GM19328 (cell line): ENCODE results near the gene SRGAP3.

Experiments used
- ATAC-seq: cut with Tn5 transposase; IDR thresholded peaks from one replicate; pipeline ENCODE4 v1.9.1; 2021; ENCODE audit warnings: mild to moderate bottlenecking, moderate library complexity; ENCODE audit not compliant: unreplicated experiment

Gene SRGAP3

DNA sequence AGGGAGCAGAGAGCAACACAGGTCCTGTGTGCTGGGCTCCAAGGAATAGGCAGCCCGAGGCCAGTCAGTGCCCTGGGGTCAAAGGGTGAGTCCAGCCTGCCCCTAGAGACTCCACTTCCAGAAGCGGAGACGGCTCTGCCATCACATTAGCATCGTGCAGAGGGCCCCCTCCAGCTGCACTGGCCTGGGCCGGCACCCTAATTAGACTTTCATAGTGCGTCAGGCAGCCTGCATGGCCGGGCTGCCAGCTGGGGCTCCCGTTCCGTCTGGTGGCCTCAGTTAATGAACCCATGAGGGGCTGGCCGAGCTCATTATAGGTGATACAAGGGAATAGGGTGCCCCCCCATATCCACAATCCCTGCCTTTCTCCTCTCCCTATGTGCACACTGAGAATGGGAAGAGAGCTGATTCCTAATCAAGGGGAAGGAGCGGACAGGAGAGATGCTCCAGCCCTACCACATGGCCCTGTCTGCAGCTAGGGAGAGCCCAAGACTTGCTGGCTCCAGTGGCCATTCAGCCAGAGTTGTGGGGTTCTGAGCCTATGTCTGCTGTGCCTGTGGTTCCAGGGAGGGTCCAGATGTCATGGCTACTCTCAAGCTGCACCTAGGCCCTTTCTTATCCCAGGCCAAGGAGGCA is 128.0 kb downstream of the SRGAP3 start:
- no peak for ATAC-seq

DNA sequence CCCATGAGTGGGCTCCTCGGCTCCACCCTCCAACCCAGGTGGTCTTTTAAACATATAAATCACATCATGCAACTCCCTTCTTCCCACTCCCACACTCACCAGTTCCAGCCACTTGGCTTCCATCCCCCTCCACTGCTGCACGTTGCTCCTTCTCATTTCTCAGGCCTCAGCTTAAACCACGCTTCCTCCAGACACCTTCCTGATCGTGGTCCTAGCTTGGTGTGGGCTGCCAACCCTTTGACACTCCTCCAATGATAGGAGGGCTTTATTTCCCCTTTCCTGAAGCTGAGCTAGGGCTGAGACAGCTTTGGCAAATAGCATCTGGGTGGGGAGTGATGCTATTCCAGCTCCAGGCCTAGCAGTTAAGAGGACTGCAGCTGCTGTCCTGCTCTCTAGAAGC is 130.1 kb downstream of the SRGAP3 start:
- no peak for ATAC-seq

DNA sequence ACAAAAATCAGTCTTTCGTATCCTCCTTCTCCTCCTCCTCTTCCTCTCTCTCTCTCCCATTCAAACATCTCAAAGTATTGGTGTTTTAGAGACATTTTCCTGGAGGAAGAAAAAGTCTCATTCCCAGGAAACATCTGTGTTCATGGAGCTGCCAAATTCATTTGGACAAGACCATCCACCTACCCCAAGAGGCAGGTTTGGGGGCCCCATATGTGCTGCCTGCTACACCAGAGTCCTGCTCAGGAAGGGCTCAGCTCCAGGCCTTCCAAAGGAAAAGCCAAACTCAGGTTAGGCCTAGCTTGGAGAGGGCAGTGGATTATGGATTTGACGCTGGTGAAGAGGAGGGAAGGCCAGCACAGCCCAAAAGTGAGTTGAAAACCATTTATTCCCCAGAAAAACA is 131.2 kb downstream of the SRGAP3 start:
- no peak for ATAC-seq

DNA sequence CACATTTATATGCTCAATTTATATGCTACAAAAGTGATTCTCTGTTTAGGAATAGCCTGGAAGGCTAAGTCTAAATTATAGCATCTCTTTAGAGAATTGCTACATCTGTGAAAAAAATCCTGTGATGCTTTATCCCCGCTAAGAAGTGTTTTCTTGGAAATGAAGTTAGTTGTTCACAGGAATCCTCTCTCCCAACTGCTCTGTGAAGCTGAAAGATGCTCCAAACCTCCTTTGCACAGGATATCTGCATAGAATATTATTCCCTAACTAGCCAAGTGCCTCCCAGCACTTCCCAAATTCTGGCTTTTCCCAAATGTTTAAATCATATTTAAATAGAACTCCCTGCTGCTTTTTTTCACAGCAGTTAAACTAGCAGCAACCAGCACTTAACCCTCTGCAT is 132.2 kb downstream of the SRGAP3 start:
- ATAC-seq, result no peak

DNA sequence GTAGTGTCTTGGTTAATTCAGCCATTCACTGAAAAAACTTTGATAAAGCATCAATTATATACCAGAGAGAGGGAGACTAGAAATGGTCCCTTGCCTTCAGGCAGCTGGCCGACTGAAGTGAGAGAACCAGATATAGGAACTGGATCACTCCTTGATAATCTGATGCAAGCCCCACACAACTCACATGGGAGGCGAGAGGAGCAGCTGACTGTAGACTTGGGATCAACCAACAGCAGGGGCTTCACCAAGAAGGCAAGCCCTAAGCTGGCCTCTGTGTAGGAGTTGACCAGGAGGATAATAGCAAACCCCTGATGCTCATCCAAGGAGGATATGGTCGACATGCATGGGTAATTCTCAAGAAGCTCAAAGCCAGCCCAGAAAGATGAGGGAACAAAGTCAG is 133.1 kb downstream of the SRGAP3 start:
- no peak for ATAC-seq

DNA sequence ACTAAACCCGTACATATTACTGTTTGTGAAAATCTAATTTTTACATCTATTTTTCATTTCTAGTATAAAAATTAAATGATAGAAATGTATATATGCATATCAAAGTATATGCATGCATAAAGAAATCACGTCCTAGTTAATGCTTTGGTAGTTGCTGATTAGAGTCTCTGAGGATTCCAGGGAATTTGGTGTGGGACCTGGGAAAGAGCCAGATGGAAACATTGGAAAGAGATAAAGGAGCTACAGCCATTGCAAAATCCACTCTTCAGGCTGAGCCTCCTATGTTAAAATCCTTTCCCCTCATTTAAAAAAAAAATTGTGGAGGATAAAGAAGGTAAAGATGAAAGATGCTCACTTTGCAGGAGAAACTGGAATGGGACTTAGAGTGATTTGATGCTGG is 134.1 kb downstream of the SRGAP3 start:
- no peak for ATAC-seq

DNA sequence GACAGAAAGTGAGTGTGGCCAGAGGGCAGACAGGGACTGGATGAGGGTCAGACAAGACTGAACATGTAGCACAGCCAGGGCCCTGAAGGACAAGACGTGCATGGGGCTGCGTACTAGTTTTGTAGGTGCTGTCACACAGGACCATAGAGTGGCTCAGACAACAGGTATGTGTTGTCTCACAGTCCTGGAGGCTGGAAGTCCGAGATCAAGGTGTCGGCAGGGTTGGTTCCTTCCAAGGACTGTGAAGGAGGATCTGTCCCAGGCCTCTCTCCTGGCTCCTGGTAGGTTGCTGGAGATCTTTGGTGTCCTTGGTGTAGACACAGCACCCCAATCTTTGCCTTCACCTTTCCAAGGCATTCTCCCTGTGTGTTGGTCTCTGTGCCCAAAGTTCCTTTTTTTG is 136.4 kb downstream of the SRGAP3 start:
- no peak for ATAC-seq

DNA sequence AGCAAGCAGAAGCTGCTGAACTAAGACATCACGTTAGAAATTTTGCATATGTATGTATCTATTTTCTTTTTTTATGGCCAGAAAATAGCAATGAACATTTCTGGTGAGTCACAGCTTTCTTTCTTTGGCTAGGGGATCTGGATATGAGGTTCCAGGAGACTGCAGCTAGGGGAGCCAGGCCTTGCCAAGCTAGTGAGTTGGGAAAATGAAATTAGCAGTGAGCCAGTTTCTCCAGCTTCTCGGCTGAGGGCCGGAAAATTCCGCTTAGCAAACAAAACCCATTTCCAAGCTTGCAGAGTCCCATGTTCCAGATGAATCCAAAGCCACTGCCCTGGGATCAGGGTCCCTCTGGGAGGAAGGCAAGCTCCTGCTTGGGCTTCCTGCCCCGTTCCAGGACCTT is 137.6 kb downstream of the SRGAP3 start:
- no peak for ATAC-seq

DNA sequence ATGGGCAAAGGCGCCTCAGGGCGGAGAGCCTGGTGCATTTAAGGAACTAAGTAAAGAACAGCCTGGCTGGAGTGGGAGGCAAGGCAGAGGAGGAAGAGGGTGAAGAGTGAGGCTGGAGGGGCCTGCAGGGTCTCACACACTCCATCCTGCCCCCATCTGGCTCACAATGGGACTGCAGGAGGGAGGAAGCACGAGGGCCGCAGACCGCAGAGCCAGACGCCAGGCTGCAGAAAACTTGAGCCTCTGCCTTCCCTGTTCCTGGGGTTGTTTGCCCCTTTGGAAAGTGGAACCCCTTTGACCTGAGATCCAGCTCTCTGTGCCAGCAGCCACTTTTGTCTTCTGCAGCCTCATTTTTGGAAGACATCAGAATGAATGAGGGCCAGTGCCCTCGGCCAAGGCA is 138.0 kb downstream of the SRGAP3 start:
- ATAC-seq, result no peak

DNA sequence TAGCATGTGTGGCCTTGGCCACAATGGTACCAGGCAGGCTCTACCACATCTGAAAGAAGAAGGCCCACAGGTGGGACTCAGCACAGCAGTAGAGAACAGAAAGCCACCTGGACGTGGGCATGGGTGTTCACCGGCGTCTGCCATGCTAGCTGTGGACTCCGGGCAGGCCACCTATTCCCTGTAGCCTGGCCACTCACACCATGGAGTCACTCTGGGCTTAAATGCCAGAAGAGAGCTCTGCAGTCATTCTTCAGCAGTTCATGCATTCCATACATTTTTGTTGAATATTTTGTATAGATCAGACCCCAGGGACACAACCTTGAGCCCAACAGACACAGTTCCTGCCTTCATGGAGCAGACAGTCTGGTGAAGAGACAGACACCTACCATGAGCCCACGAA is 138.6 kb downstream of the SRGAP3 start:
- no peak for ATAC-seq

DNA sequence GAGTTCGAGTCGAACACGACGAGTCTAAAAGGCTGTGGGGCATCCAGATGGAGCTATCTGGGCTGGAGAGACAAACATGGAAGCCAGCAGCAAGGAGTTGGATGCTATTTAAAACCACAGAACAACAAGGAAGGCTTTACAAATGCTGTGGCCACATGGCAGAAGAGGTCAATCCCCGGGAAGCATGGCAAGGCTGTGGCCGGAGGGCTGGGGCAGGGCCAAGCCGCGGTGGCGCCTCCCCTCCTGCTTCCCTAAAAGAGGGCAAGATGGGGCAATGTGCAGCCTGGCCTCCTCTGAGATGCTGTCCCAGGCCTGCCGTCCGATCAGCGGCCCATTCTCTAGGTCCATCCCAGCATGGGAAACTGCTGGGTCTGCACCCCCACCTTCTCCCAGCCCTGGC is 139.1 kb downstream of the SRGAP3 start:
- no peak for ATAC-seq

DNA sequence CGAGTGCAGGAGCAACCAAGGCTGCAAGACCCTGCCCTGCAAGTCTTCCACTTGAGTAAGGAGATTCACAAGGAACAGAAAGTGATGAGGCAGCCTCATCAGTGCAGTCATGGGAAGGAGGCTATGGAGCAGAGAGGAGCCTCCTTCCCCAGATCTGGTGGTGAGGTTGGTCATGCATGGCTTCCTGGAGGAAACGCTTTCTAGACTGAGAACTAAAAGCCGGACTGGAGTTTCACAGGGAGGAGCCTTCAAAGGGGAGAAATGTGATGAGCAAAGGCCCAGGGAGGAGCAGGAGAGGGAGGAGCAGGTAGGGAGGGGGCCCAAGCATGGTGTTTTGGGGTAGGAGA is 139.9 kb downstream of the SRGAP3 start:
- no peak for ATAC-seq

DNA sequence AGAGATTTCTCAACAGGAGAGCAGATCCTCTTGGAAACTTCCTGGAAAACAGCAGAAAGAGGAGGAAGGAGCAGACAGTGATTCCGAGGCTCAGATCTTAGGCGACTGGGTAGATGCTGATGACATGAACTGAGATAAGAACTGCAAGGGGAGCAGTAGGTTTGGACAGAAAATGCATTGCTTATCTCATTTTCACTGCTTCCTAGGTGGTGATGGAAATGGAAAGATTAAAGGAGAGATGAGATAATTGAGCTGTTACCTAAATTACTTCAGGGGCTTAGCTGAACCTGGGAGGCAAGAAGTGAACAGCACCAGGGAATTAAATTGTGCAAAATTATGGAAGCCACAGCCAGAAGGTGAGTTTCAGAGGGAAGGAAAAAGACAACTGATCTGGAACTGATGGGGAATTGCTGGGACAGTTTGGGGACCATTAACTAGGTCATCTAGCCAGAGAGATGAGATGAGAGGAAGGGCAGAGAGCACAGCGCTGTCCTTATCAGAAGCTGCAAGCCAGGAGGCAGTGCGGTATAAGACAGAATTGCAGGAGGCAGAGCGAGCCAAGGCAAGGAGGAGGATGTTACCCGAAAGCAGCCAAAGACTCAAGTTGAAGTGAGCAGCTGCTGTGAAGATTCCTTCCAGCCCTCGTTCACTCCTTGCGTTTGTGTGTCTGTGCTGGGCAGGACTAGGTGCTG is 140.4 kb downstream of the SRGAP3 start:
- ATAC-seq, result no peak

DNA sequence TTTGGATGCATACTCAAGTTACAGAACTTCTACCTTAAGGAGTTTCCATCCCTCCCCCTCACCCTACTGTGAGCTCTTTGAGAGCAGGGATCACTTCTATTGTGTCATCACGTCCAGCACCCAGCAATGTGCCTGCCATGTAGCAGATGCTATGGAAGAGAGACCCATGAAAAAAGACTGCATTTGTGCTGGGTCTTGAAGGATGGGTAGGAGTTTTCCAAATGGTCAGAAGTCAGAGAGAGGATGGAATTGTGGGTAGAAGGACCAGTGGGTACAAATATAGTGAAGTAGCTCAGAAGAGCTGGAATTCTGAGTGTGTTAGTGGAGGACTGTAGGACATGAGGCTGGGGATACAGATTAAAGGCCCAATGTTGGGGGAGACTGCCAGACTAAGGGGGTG is 141.7 kb downstream of the SRGAP3 start:
- no peak for ATAC-seq

DNA sequence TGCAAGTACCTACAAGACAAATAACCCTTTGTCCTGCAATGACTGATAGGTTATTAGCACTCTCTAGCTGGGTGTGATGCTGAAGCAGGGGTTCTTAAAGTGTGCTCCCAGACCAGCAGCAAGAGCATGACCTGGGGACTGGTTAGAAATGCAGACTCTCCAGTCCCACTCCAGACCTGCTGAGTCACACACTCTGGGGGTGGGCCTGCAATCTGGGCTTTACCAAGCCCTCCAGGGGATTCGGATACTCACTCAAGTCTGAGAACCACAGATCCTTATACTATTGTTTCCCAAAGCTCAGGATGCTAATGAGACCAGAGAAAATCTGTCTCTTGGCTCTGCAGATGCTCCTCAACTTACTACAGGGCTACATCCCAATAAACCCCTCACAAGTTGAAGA is 144.0 kb downstream of the SRGAP3 start:
- ATAC-seq, result no peak

DNA sequence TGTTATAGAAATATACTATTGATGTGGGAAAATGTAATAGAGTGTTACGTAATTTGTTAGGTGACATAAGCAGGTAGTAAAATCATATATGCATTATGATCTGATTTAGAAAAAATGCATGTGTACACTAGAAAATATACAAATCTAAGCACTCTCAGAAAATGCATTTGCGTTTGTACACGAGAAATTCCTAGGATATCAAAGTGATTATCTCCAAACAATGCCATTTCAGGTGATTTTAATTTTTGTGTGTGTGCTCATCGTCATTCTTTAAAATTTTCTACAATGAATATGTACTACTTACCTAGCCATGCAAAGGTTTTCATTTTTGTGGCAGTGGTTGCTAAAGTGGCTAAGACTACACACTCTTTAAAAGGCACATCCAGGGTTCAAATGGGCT is 145.3 kb downstream of the SRGAP3 start:
- ATAC-seq, result no peak

DNA sequence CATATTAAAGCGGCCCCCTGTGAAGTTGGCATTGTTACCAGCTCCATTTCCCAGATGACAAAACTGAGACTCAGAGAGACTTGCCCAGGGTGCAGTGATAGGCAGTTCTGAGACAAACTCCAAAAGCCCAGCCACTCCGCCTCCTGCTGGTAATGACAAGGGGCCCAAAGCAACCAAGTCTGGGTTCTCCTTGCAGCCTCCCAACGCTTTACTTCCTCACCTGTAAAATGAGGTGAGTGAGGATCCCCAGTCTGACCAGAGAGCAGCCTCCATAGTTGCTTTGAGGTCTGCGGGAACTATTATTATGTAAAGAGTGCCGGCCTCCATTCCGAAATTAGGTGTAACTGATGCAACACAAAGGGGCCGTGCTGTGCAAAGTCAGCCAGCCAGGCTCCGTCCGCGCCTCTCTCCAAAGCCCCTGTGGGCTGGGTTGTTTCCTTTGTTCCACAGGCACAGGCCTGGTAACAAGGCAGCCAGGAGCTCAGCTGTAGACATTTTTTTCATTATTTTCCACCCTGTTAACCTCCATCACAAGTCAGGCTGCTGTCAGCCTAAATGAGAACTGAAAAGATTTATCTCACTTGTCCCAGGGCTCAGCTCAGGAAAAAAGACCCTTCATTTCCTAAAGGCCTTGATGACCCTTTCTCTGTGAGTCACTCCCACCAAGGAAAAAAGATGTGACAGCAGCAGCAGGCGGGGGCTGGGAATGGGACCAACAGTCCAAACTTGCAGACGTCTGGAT is 147.0 kb downstream of the SRGAP3 start:
- no peak for ATAC-seq

DNA sequence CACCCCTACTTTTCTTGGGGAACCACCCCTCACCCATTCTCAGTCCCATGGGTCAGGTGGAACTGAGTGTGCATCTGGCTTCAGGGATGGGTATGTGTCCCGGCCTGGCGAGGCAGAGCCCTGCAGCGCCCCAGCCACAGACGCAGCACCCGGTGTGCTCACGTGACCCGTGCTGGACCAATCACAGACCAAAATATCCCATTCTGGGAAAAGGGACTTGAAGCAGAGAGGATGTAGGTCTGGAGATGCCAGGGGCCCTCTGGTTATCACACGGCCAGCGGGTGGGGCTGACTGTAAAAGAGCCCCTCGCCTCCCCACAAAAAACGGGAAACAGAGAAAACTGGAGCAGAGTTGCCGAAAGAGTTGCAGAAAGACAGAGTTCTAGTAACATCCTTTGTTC is 148.2 kb downstream of the SRGAP3 start:
- ATAC-seq, result no peak

DNA sequence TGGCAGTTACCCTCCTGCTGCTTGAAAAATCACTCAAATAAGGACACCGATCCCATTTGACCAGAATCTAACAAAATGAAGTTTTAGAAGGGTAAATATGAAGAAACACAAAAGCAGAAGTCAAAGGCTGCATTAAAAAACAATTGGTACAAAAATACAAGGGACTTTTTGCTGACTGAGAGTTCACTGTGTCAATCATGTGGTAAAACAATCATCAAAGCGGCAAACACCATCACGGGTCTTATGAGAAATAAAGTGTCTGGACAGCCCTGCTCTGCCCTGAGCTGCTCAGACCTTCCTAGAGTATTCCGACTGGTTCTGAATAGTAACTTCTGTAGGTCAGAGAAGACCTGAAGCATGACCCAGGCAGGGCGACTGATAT is 148.9 kb downstream of the SRGAP3 start:
- ATAC-seq, result no peak

DNA sequence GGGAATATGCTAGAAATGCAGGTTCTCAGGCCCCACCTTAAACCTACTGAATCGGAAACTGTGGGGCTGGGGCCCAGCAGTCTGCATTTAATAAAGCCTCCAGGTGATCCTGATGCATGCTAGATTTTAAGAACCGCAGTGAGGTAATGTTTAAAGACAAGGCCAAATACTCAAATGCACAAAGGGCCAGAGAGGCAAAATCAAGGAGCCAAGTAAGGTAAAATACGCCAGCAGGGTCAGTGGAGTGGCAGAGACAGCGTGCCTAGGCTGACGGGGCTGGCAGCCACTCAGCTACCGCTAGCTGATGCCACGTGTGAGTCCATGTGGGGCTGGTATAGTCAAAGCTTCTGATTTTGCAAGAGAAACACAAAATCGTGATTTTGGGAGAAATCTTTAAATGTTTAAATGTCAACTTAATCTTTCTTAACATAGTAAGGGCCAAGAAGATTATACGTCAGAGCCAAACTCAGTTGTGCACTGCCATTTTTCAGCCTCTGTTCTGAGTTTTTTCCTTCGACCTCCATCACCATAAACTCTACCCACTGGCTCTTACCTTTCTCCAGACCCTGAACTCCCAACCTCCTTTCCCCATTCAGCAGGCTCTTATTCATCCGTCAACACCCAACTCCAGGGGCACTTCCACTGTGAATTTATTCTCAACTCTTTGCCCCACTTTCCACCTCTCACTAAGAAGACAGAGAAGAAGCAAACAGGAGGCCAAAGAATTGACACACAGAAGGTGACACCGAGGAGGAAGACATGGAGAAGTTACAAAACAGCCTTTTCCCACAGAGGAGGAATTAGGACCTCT is 149.5 kb downstream of the SRGAP3 start:
- ATAC-seq, result no peak
